Measurements from ENCODE around the gene IGFBPL1.
"Not testable (repeated sequence)": the region's sequence is repeated elsewhere in the genome, so short reads cannot be mapped to it uniquely, and the experiment has no call there.

IGFBPL1 gene

GRCh38 chr9:38399191-38399590 lies 25.1 kb downstream of the IGFBPL1 start:
- DNase-seq (ENCODE audit: low read depth in 2 of 2) = not testable (repeated sequence)

DNA sequence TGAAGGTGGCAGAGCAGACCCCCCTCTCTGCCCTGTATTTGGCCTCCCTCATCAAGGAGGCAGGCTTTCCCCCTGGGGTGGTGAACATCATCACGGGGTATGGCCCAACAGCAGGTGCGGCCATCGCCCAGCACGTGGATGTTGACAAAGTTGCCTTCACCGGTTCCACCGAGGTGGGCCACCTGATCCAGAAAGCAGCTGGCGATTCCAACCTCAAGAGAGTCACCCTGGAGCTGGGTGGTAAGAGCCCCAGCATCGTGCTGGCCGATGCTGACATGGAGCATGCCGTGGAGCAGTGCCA lies 27.9 kb downstream of the IGFBPL1 start:
- no peak for DNase-seq (ENCODE audit: low read depth in 2 of 2)

DNA sequence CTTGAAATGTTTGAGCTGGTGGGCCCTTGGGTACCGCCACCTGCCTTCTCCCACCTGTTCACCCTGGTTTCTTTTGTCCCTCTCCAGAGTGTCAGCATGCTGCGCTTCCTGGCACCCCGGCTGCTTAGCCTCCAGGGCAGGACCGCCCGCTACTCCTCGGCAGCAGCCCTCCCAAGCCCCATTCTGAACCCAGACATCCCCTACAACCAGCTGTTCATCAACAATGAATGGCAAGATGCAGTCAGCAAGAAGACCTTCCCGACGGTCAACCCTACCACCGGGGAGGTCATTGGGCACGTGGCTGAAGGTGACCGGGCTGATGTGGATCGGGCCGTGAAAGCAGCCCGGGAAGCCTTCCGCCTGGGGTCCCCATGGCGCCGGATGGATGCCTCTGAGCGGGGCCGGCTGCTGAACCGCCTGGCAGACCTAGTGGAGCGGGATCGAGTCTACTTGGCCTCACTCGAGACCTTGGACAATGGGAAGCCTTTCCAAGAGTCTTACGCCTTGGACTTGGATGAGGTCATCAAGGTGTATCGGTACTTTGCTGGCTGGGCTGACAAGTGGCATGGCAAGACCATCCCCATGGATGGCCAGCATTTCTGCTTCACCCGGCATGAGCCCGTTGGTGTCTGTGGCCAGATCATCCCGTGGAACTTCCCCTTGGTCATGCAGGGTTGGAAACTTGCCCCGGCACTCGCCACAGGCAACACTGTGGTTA lies 28.4 kb downstream of the IGFBPL1 start:
- DNase-seq (ENCODE audit: low read depth in 2 of 2) = no peak

GRCh38 chr9:38394416-38394815 lies 29.8 kb downstream of the IGFBPL1 start:
- no peak for DNase-seq (ENCODE audit: low read depth in 2 of 2)

GRCh38 chr9:38393128-38393796 lies 31.0 kb downstream of the IGFBPL1 start:
- no peak for DNase-seq (ENCODE audit: low read depth in 2 of 2)

GRCh38 chr9:38392235-38393127 lies 31.8 kb downstream of the IGFBPL1 start, which contains the start of gene ALDH1B1:
TSS of gene ALDH1B1 (plus strand) at chr9:38392702. CDS start at chr9:38395749, 3,047 bp downstream.
- peak; percentile 65 to 74 for DNase-seq (ENCODE audit: low read depth in 2 of 2)

DNA sequence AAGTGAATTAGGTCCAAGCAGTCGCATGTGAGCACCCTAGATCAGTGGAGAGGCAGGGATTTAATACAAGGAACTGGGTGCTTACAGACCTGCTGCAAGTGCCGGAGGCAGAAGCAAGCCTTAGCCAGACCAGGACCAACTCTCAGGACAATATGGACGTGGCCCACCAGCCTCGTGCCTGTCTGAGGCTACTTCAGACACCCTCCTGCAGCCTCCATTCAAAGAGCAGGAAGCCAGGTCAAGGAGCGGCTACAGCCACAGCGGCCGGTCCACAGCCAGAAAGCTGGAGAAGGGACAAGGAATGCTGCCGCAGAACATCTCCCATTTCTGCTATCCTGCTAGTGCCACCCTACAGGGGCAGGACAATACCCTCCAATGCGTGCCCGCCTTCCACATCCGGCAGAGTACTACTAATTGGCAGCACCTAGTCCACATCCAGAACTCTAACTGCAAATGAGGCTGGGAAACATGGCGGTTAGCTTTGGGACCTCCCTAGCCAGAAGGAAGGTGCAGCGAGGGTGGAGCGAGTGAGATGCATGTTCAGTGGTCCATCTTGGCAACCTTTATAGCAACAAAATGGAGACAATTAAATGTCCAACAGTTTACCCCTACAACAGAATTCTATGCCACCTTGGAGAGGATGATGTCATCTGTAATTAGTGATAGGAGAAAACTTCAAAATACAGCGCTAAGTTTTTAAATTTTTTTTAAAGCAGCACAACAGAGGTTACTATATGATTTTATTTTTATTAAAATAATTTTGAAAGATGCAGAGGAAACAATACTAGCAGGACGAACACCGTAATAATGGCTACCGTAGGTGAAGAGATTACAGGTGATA lies 32.8 kb downstream of the IGFBPL1 start:
- no peak for DNase-seq (ENCODE audit: low read depth in 2 of 2)

DNA sequence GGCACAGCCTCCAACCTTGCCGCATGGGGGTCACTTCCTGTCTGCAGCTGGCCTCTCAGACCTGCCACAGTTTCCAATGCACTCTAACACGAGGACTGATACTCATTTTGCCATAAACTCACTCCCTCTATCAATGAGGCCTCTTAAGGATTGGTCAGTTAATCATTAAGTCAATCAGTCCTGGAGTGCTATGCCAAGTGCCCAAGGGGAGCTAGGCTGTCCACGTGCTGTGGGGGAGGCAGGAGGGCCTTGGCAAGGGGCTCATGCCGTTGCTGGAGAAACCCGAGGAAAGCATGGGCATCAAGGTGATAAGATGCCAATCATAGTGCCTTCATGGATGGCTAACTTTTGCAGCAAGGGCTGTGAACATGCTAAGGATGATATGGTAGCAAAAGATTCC lies 33.4 kb downstream of the IGFBPL1 start:
- DNase-seq (ENCODE audit: low read depth in 2 of 2) = no peak

- DNase-seq (ENCODE audit: low read depth in 2 of 2) = no peak
These were observed 33.8 kb downstream of the IGFBPL1 start for GRCh38 chr9:38390442-38390841.

- no peak for DNase-seq (ENCODE audit: low read depth in 2 of 2)
These were observed 34.9 kb downstream of the IGFBPL1 start for GRCh38 chr9:38389313-38389712.

- DNase-seq (ENCODE audit: low read depth in 2 of 2) = no peak
These were observed 35.7 kb downstream of the IGFBPL1 start for GRCh38 chr9:38388283-38389223.

DNA sequence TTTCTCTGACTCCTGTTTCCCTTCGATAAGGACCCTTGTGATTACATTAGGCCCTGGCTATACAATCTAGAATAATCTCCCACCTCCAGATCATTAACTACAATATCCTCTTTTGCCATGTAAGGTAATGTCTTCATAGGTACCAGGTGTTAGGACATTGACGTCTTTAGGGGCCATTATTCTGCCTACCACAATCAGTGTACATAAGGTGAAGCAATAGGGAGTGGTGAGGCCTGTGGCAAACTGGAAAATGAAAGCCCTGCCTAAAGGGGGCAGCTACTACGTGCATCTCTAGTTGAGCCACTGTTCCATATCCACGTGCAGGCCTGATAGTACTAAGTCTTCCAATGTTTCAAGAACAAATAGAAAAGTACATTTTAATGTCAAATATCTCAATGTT lies 36.5 kb downstream of the IGFBPL1 start:
- no peak for DNase-seq (ENCODE audit: low read depth in 2 of 2)

DNA sequence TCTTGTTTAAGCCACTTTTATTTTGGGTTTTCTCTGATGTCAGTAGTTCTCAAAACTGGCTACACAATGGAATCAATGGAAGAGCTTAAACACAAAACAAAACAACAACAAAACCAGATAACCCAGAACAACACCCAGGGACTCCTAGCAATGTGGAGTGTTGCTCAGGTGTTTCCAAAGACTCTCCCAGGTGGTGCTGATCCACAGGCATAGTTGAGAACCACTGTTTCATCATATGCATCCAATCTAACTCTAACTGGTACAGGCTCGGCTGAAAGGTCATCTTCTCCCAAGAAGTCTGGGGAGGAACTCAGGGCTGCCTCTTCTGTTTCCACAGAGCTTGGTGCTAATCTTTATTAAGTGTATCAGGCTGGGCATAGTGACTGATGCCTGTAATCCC lies 37.2 kb downstream of the IGFBPL1 start:
- DNase-seq (ENCODE audit: low read depth in 2 of 2) = no peak

DNA sequence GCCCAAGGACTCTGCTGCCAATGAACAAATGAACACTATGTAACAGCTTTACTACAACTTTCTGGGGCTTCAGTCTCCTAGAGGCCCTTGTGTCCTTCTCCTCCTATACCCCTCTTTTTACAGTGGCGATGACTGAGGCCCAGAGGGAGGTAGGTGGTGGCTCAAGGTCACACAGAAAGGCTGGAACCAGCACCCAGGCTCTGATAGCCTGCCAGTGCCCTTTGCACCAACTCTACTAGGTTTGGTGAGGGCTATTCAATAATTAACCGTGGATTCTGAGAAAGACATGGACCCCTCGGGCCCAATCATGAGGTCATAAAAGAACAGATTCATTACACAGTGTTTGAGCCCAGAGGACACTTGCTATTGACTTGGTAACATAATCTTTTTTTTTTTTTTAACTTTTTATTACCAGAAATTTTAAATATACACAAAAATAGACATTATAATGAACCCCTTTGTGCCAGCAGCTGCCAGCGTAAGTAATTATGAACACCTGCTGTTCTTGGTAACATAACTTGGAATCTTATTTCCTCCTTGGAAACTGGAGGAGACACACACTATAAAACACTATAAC lies 37.8 kb downstream of the IGFBPL1 start:
- DNase-seq (ENCODE audit: low read depth in 2 of 2) = no peak

DNA sequence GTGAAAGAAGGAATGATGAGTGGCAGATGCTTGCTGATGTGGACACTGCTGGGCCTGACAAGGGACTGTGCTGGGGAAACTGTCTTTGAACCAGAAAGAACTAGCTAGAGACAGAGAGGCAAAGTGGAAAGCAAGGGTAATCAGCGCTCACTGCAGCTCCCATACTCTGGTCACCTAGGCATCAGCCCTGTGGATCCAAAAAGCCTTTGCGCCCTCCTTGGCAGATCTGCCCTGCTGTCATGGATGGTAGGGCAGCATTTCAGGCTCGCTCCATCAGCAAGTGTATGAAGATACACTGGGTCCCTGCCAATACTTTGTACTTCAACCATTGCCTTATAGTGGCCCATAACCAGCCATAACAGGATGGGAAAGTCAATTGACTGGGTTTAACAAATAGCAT lies 38.4 kb downstream of the IGFBPL1 start:
- DNase-seq (ENCODE audit: low read depth in 2 of 2) = no peak

GRCh38 chr9:38384990-38385848 lies 39.0 kb downstream of the IGFBPL1 start:
- no peak for DNase-seq (ENCODE audit: low read depth in 2 of 2)

DNA sequence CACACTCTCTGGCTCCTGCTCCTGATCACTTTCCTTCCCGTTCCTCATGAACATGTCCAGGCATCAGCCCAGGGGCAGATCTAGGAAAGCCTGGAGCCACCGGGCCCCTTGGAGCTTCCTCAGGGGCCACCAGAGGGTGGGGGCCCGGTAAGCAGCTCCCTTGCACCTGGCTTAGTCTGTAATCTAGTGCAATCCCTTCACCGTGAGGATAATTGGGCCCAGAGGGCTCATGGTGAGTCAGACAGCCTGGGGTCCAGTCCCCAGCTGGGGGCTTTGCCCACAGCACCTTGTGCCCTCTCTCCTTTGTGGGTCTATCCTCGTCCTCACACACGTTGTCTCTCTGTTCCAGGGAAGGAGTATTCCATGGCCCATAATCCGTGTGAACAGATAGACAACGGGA lies 42.1 kb downstream of the IGFBPL1 start:
- DNase-seq (ENCODE audit: low read depth in 2 of 2) = no peak

DNA sequence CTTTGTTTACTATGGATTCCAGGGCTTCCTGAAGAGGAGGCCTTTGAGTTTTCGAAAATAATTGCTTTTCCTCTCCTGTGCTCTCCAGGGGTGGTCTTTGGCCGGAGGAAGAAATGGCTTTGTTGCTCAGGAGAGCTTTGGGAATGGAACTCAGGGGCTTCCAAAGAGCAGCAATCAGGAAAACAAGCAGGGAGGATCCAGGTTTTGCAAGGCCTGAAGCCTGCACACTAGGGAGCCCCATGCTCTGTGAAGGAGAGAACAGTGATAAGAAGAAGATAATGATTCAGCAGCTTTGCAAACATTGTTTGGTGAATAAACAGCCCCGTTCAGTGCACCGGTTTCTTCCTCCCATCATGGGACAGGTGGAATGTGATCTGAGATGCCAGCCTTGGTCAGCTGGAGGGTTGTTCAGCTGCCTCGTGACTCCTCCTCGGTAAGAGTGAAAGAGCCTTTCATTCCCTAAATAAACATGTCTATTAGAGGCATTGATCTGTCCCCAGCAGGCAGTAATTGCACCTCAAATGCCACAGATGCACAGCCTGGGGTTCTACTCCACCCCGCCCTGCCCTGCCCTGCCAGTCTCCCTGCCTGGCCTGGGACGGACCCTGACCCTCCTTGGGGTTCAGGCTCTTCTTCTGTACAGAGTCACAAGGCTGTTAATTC lies 43.3 kb downstream of the IGFBPL1 start:
- no peak for DNase-seq (ENCODE audit: low read depth in 2 of 2)

Data from stimulated activated CD8-positive, alpha-beta memory T cell treated with anti-CD3 and anti-CD28 coated beads, Interleukin-2, amount 100 ng/mL, for 48 hours (primary cell).